GM23338 (cell line): ENCODE results near the gene PIR. TPM values are rescaled to one million over a fixed set of nuclear protein-coding genes. Genes with fewer than 3 reads are reported as not detected.
A peak's percentile ranks its signal among the peaks of the same experiment; 100 is the strongest.

ENCODE experiments used
- ATAC-seq: fragments of 200-7000 bp; cut with Tn5 transposase; 3 replicates; pipeline ENCODE4 v1.9.1; 2020
- DNase-seq: peaks from one replicate; pipeline ENCODE4 v3.0.0-alpha.2; 2015; ENCODE audit warnings: low spot score
- H2AFZ ChIP-seq: fragments of 200-600 bp; sonication (generic); 2 replicates; pipeline ENCODE4 v1.8.0; 2016; ENCODE audit warnings: antibody characterized with exemption, mild to moderate bottlenecking, moderate library complexity
- H3F3A ChIP-seq: fragments of 200-600 bp; sonication (generic); replicated peaks from 2 replicates; pipeline ENCODE4 v1.8.0; 2017; ENCODE audit warnings: antibody characterized with exemption, mixed run types, low read depth
- H3K27ac ChIP-seq: fragments of 200-600 bp; sonication (generic); 2 replicates; pipeline ENCODE4 v1.6.1; 2016; ENCODE audit warnings: low read depth
- H3K27me3 ChIP-seq: fragments of 200-600 bp; sonication (generic); 2 replicates; pipeline ENCODE4 v1.8.0; 2016; ENCODE audit warnings: mild to moderate bottlenecking, mixed run types, moderate library complexity; ENCODE audit not compliant: insufficient read depth
- H3K36me3 ChIP-seq: fragments of 200-600 bp; sonication (generic); 2 replicates; pipeline ENCODE4 v1.8.0; 2016; ENCODE audit warnings: mild to moderate bottlenecking; ENCODE audit not compliant: insufficient read depth
- H3K4me1 ChIP-seq: fragments of 200-600 bp; sonication (generic); 2 replicates; pipeline ENCODE4 v1.8.0; 2016; ENCODE audit warnings: mild to moderate bottlenecking, moderate library complexity; ENCODE audit not compliant: insufficient read depth
- H3K4me2 ChIP-seq: fragments of 200-600 bp; sonication (generic); 2 replicates; pipeline ENCODE4 v1.7.1; 2017; ENCODE audit warnings: mixed run types
- H3K4me3 ChIP-seq: fragments of 200-600 bp; sonication (generic); 2 replicates; pipeline ENCODE4 v1.6.1; 2016; ENCODE audit warnings: mixed run types
- H3K79me2 ChIP-seq: fragments of 200-600 bp; sonication (generic); replicated peaks from 2 replicates; pipeline ENCODE4 v1.8.0; 2017; ENCODE audit warnings: mild to moderate bottlenecking; ENCODE audit not compliant: insufficient read depth
- H3K9me2 ChIP-seq: fragments of 200-600 bp; sonication (generic); 2 replicates; pipeline ENCODE4 v1.8.0; 2017; ENCODE audit not compliant: insufficient read depth
- H4K20me1 ChIP-seq: fragments of 200-600 bp; sonication (generic); replicated peaks from 2 replicates; pipeline ENCODE4 v1.8.0; 2017; ENCODE audit warnings: mild to moderate bottlenecking; ENCODE audit not compliant: insufficient read depth
- H3K27ac Mint-ChIP-seq: 2 replicates; pipeline ENCODE4 v1.8.0; 2020; ENCODE audit warnings: inconsistent platforms, mild to moderate bottlenecking, moderate library complexity, mixed read lengths
- H3K27me3 Mint-ChIP-seq: 3 replicates; pipeline ENCODE4 v1.8.0; 2022; ENCODE audit warnings: low read depth, mild to moderate bottlenecking, moderate library complexity, mixed read lengths, inconsistent platforms; ENCODE audit not compliant: insufficient read depth, poor library complexity
- H3K36me3 Mint-ChIP-seq: 3 replicates; pipeline ENCODE4 v1.8.0; 2021; ENCODE audit warnings: low read depth, mild to moderate bottlenecking, inconsistent platforms, moderate library complexity, mixed read lengths
- H3K4me1 Mint-ChIP-seq: 3 replicates; pipeline ENCODE4 v1.8.0; 2020; ENCODE audit warnings: mild to moderate bottlenecking, inconsistent platforms, mixed read lengths
- H3K4me3 Mint-ChIP-seq: 3 replicates; pipeline ENCODE4 v1.8.0; 2021; ENCODE audit warnings: moderate library complexity, mild to moderate bottlenecking, inconsistent platforms, mixed read lengths
- H3K9me3 Mint-ChIP-seq: 3 replicates; pipeline ENCODE4 v1.8.0; 2020; ENCODE audit warnings: moderate library complexity, mild to moderate bottlenecking, inconsistent platforms, mixed read lengths
- CREB1 ChIP-seq: fragments of 250-450 bp; sonication (Bioruptor Pico); IDR thresholded peaks from 2 replicates; pipeline ENCODE4 v1.5.0; 2020; ENCODE audit warnings: low read depth, mild to moderate bottlenecking, moderate library complexity
- ETS1 ChIP-seq: IDR thresholded peaks from 2 replicates; pipeline ENCODE4 v1.6.1; 2016; ENCODE audit warnings: antibody characterized with exemption
- EZH2phosphoT487 ChIP-seq: fragments of 200-600 bp; sonication (generic); IDR thresholded peaks from one replicate; pipeline ENCODE4 v1.8.1; 2018; ENCODE audit warnings: antibody characterized with exemption; ENCODE audit not compliant: unreplicated experiment
- NANOG ChIP-seq: IDR thresholded peaks from 2 replicates; pipeline ENCODE4 v1.6.1; 2016; ENCODE audit warnings: antibody characterized with exemption, borderline replicate concordance
- POLR2AphosphoS5 ChIP-seq: IDR thresholded peaks from 2 replicates; pipeline ENCODE4 v1.6.1; 2016; ENCODE audit warnings: antibody characterized with exemption, low read depth
- ZNF331 ChIP-seq: fragments of 250-450 bp; sonication (Bioruptor Pico); IDR thresholded peaks from 2 replicates; pipeline ENCODE4 v1.5.0; 2020; ENCODE audit warnings: low read depth, mild to moderate bottlenecking, moderate library complexity
- polyA plus RNA-seq: library from polyadenylated mRNA; unstranded; fragments of >200 nt; fragmentation: Nextera tagmentation; extraction: Ambion mirVana; gene quantifications from 2 replicates; pipeline ENCODE4 v1.2.1, GENCODE V29; 2016
- total RNA-seq: library from RNA; depleted of rRNA; stranded (reverse); fragments of >200 nt; shearing (Covaris generic); gene quantifications from 2 replicates; pipeline ENCODE4 v1.2.3, GENCODE V29; 2014; rRNA removed

The PIR gene
- total and polyA plus RNA-seq, 2 experiments from 2014 or later: 13.1 to 25.2 TPM

- Mint-ChIP-seq H3K27me3 (no peaks in the 10 kb centered on the region), H3K4me3 (peak overlapping the region; percentile 91), H3K4me1 (peaks cover 8% of the 10 kb centered on the region; the same call in 2 of the 3 replicates), H3K36me3 (0 out of 3 replicates have a peak, but pooled peaks cover 4% of the 10 kb centered on the region), H3K9me3 (no peaks in the 10 kb centered on the region), H3K27ac (no peak overlapping the region)
- DNase-seq (peak; percentile 57), ATAC-seq (peak; percentile 12)
- no peaks in the 10 kb centered on the region for H3K4me1 ChIP-seq
- H2AFZ ChIP-seq: peak overlapping the region; percentile 21; the same call in 1 of the 2 replicates
- H3K36me3 ChIP-seq: no peaks in the 10 kb centered on the region; the same call in 1 of the 2 replicates
- peak overlapping the region; percentile 63 for H3K4me3 ChIP-seq
- peaks cover 8% of the 10 kb centered on the region; the same call in 1 of the 2 replicates for H3K79me2 ChIP-seq
- no peak overlapping the region for H3K27ac ChIP-seq
- no peaks in the 10 kb centered on the region for H4K20me1 ChIP-seq
- H3F3A ChIP-seq: no peaks in the 10 kb centered on the region
- peak overlapping the region; percentile 79 for H3K4me2 ChIP-seq
- no peaks in the 10 kb centered on the region for H3K27me3 ChIP-seq
- peak; percentile 24; the same call in 1 of the 2 replicates for TF ChIP-seq CREB1 (CRISPR knock-in tag)
- no peak for TF ChIP-seq NANOG
- H3K9me2 ChIP-seq: no peaks in the 10 kb centered on the region
Measured at GRCh38 chrX:15336023-15336413, 157.1 kb downstream of the PIR start.

GRCh38 chrX:15335135-15336022, 157.8 kb downstream of the PIR start, which contains the start of gene PIGA:
PIGA (minus strand) TSS chrX:15335523; CDS start chrX:15331930, 3,593 bp downstream.
- peak; percentile 91 for DNase-seq
- Histone ChIP-seq H3F3A (no peaks in the 10 kb centered on the region), H3K27me3 (no peaks in the 10 kb centered on the region), H4K20me1 (no peaks in the 10 kb centered on the region), H3K4me2 (peak within 1 kb of the TSS; percentile 79), H2AFZ (peak within 1 kb of the TSS; percentile 21; the same call in 1 of the 2 replicates), H3K36me3 (no peaks in the 10 kb centered on the region; the same call in 1 of the 2 replicates), H3K79me2 (peaks cover 8% of the 10 kb centered on the region; the same call in 1 of the 2 replicates), H3K4me1 (no peaks in the 10 kb centered on the region), H3K4me3 (peak within 1 kb of the TSS; percentile 63), H3K27ac (no peak within 1 kb of the TSS), H3K9me2 (no peaks in the 10 kb centered on the region)
- peaks cover 4% of the 10 kb centered on the region; the same call in 1 of the 3 replicates for H3K36me3 Mint-ChIP-seq
- ATAC-seq: peak; percentile 98
- no peaks in the 10 kb centered on the region for H3K27me3 Mint-ChIP-seq
- TF ChIP-seq ETS1 (no peak), ZNF331 (CRISPR knock-in tag) (no peak), CREB1 (CRISPR knock-in tag) (peak; percentile 83), POLR2AphosphoS5 (peak; percentile 80), EZH2phosphoT487 (no peak)
- H3K4me3 Mint-ChIP-seq: peak within 1 kb of the TSS; percentile 91
- peak within 1 kb of the TSS; percentile 98 for H3K27ac Mint-ChIP-seq
- no peaks in the 10 kb centered on the region for H3K9me3 Mint-ChIP-seq
- peaks cover 3% of the 10 kb centered on the region; the same call in 1 of the 3 replicates for H3K4me1 Mint-ChIP-seq

Other genes with a start within 250 kb of the PIR start
- gene ASB9, start 223.2 kb downstream of the PIR start, total RNA-seq: 0.42 and 2.1 TPM in 2 replicates
- 0.37 TPM in 1 of 2 replicates, not detected in the other for gene ASB9, start 223.2 kb downstream of the PIR start, polyA plus RNA-seq
- not detected in 2 replicates for gene ASB11, start 177.7 kb downstream of the PIR start, total RNA-seq
- not detected in 2 replicates for gene ASB11, start 177.7 kb downstream of the PIR start, polyA plus RNA-seq
- gene PIGA, start 157.8 kb downstream of the PIR start, total RNA-seq: 9.9 and 12.1 TPM in 2 replicates
- 3.1 and 3.5 TPM in 2 replicates for gene PIGA, start 157.8 kb downstream of the PIR start, polyA plus RNA-seq
- not detected in 2 replicates for gene VEGFD, start 108.9 kb downstream of the PIR start, total RNA-seq
- gene VEGFD, start 108.9 kb downstream of the PIR start, polyA plus RNA-seq: 0.13 TPM in 1 of 2 replicates, not detected in the other
- not detected in 2 replicates for gene BMX, start 7.5 kb upstream of the PIR start, total RNA-seq
- not detected in 2 replicates for gene BMX, start 7.5 kb upstream of the PIR start, polyA plus RNA-seq
- gene ACE2, start 107.6 kb upstream of the PIR start, total RNA-seq: 0.10 TPM in 1 of 2 replicates, not detected in the other
- gene ACE2, start 107.6 kb upstream of the PIR start, polyA plus RNA-seq: not detected in 2 replicates
- gene CLTRN, start 171.5 kb upstream of the PIR start, total RNA-seq: 1.7 TPM in 2 replicates
- gene CLTRN, start 171.5 kb upstream of the PIR start, polyA plus RNA-seq: 2.5 and 2.7 TPM in 2 replicates
- gene CA5B, start 244.9 kb upstream of the PIR start, total RNA-seq: 4.8 and 8.0 TPM in 2 replicates
- gene CA5B, start 244.9 kb upstream of the PIR start, polyA plus RNA-seq: 6.1 and 7.3 TPM in 2 replicates